ENCODE data around the gene GMDS. TPM values are rescaled to one million over a fixed set of nuclear protein-coding genes. Genes with fewer than 3 reads are reported as not detected.

GMDS gene
- total RNA-seq, 1 experiment from 2014 or later, result 35.0 TPM

DNA sequence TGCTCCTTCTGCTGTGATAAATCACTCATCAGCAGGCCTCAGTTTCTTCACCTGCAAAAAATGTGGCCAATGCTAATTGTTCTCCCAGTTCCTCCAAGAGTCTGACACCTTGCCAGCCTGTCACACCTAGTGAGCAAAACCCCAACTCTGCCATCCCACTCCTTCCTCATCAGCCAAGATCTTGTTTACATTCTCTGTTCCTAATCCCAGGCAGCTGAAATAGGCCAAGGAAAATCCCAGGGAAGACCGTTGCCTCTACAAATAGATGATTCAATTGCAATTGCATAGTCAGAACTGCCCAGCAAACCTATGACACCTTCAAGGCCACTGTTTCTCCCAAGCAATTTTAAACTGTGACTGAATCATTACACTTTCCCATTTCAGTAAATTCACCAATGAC lies 78.7 kb downstream of the GMDS start (continued):
- TF ChIP-seq, protein P1, sequence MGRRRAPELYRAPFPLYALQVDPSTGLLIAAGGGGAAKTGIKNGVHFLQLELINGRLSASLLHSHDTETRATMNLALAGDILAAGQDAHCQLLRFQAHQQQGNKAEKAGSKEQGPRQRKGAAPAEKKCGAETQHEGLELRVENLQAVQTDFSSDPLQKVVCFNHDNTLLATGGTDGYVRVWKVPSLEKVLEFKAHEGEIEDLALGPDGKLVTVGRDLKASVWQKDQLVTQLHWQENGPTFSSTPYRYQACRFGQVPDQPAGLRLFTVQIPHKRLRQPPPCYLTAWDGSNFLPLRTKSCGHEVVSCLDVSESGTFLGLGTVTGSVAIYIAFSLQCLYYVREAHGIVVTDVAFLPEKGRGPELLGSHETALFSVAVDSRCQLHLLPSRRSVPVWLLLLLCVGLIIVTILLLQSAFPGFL (CRISPR knock-in tag; IDR thresholded peaks at IDR 0.05; ENCODE audit: borderline replicate concordance), result no peak
- no peak for TF ChIP-seq NFATC4 (CRISPR knock-in tag; IDR thresholded peaks at IDR 0.05)
- TF ChIP-seq, protein P2, sequence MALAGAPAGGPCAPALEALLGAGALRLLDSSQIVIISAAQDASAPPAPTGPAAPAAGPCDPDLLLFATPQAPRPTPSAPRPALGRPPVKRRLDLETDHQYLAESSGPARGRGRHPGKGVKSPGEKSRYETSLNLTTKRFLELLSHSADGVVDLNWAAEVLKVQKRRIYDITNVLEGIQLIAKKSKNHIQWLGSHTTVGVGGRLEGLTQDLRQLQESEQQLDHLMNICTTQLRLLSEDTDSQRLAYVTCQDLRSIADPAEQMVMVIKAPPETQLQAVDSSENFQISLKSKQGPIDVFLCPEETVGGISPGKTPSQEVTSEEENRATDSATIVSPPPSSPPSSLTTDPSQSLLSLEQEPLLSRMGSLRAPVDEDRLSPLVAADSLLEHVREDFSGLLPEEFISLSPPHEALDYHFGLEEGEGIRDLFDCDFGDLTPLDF (CRISPR knock-in tag; IDR thresholded peaks at IDR 0.05), result no peak
- TF ChIP-seq, protein P3, sequence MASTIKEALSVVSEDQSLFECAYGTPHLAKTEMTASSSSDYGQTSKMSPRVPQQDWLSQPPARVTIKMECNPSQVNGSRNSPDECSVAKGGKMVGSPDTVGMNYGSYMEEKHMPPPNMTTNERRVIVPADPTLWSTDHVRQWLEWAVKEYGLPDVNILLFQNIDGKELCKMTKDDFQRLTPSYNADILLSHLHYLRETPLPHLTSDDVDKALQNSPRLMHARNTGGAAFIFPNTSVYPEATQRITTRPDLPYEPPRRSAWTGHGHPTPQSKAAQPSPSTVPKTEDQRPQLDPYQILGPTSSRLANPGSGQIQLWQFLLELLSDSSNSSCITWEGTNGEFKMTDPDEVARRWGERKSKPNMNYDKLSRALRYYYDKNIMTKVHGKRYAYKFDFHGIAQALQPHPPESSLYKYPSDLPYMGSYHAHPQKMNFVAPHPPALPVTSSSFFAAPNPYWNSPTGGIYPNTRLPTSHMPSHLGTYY (CRISPR knock-in tag; IDR thresholded peaks at IDR 0.05), result no peak
- TF ChIP-seq, protein P4, sequence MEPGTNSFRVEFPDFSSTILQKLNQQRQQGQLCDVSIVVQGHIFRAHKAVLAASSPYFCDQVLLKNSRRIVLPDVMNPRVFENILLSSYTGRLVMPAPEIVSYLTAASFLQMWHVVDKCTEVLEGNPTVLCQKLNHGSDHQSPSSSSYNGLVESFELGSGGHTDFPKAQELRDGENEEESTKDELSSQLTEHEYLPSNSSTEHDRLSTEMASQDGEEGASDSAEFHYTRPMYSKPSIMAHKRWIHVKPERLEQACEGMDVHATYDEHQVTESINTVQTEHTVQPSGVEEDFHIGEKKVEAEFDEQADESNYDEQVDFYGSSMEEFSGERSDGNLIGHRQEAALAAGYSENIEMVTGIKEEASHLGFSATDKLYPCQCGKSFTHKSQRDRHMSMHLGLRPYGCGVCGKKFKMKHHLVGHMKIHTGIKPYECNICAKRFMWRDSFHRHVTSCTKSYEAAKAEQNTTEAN (CRISPR knock-in tag; IDR thresholded peaks at IDR 0.05), result no peak
- TF ChIP-seq RELA (CRISPR knock-in tag; IDR thresholded peaks at IDR 0.05; ENCODE audit: borderline replicate concordance), result no peak

DNA sequence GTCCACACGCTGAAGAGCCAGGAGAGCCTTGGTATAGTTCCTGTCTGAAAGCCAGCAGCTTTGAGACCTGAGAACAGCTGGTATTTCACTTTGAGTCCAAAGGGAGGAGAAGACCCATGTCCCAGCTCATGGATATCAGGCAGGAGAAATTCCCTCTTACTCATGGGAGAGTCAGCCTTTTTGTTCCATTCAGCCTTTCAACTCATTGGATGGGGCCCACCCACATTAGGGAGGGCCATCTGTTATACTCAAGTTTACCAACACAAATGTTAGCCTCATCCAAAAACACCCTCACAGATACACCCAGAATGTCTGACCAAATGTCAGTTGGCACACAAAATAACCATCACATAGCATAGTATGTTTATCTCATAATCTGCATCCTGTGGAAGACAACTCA lies 80.1 kb downstream of the GMDS start:
- no peak overlapping the region for H3K27ac Mint-ChIP-seq
- no peak for TF ChIP-seq KAT7 (CRISPR knock-in tag; IDR thresholded peaks at IDR 0.05; ENCODE audit: borderline replicate concordance)
- peaks cover 27% of the 10 kb centered on the region for H3K4me1 Mint-ChIP-seq
- CTCF ChIA-PET, result interaction anchor here (1.2 kb wide), 1 partner anchor 44 kb away, joined by 3 read pairs; no protein-coding TSS in a partner anchor
- POLR2A ChIA-PET, result no interaction called here
- H3K9me3 Mint-ChIP-seq, result peaks cover 12% of the 10 kb centered on the region; the same call in 1 of the 2 replicates
- H3K4me3 Mint-ChIP-seq, result no peak overlapping the region
- ATAC-seq, result no peak
- no peak for DNase-seq (ENCODE audit: low spot score)
- H3K27me3 Mint-ChIP-seq (ENCODE audit: low read depth), result no peaks in the 10 kb centered on the region
- peaks cover 10% of the 10 kb centered on the region for H3K36me3 Mint-ChIP-seq

DNA sequence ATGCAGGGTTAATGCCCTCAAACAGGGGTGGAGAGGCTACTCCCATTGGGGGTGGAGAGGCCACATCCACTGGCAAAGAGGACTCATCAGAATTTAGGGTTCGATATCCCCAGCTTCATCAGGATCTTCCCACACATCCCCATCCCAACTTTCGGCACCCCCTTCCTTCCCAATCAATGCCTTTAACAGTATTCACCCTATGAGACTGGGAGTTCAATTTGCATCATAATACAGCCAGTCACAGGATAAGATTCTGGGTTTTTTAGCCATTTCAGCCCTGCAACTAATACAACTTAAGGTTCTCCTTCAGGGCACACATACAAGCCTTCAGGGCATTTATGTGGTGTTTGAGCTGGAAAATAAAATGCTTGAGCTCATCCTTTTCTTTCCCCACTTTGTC lies 80.9 kb downstream of the GMDS start:
- DNase-seq (ENCODE audit: low spot score) (no peak), ATAC-seq (peak; percentile 77)
- Mint-ChIP-seq H3K4me3 (no peak overlapping the region), H3K36me3 (peaks cover 10% of the 10 kb centered on the region), H3K4me1 (peaks cover 27% of the 10 kb centered on the region), H3K27me3 (ENCODE audit: low read depth) (no peaks in the 10 kb centered on the region), H3K9me3 (peaks cover 12% of the 10 kb centered on the region; the same call in 1 of the 2 replicates), H3K27ac (no peak overlapping the region)
- CTCF ChIA-PET, result interaction anchor here (1.2 kb wide), 1 partner anchor 44 kb away, joined by 3 read pairs; no protein-coding TSS in a partner anchor
- POLR2A ChIA-PET, result no interaction called here
- TF ChIP-seq FOXK1 (CRISPR knock-in tag; IDR thresholded peaks at IDR 0.05) (no peak), ZNF263 (CRISPR knock-in tag; IDR thresholded peaks at IDR 0.05; ENCODE audit: low read depth) (no peak), ETV6 (CRISPR knock-in tag; IDR thresholded peaks at IDR 0.05) (no peak)
- TF ChIP-seq, protein P5, sequence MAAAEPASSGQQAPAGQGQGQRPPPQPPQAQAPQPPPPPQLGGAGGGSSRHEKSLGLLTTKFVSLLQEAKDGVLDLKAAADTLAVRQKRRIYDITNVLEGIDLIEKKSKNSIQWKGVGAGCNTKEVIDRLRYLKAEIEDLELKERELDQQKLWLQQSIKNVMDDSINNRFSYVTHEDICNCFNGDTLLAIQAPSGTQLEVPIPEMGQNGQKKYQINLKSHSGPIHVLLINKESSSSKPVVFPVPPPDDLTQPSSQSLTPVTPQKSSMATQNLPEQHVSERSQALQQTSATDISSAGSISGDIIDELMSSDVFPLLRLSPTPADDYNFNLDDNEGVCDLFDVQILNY (CRISPR knock-in tag; IDR thresholded peaks at IDR 0.05), result no peak
- TF ChIP-seq, protein P6, sequence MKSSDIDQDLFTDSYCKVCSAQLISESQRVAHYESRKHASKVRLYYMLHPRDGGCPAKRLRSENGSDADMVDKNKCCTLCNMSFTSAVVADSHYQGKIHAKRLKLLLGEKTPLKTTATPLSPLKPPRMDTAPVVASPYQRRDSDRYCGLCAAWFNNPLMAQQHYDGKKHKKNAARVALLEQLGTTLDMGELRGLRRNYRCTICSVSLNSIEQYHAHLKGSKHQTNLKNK (CRISPR knock-in tag; IDR thresholded peaks at IDR 0.05), result no peak
- TF ChIP-seq, protein P7, sequence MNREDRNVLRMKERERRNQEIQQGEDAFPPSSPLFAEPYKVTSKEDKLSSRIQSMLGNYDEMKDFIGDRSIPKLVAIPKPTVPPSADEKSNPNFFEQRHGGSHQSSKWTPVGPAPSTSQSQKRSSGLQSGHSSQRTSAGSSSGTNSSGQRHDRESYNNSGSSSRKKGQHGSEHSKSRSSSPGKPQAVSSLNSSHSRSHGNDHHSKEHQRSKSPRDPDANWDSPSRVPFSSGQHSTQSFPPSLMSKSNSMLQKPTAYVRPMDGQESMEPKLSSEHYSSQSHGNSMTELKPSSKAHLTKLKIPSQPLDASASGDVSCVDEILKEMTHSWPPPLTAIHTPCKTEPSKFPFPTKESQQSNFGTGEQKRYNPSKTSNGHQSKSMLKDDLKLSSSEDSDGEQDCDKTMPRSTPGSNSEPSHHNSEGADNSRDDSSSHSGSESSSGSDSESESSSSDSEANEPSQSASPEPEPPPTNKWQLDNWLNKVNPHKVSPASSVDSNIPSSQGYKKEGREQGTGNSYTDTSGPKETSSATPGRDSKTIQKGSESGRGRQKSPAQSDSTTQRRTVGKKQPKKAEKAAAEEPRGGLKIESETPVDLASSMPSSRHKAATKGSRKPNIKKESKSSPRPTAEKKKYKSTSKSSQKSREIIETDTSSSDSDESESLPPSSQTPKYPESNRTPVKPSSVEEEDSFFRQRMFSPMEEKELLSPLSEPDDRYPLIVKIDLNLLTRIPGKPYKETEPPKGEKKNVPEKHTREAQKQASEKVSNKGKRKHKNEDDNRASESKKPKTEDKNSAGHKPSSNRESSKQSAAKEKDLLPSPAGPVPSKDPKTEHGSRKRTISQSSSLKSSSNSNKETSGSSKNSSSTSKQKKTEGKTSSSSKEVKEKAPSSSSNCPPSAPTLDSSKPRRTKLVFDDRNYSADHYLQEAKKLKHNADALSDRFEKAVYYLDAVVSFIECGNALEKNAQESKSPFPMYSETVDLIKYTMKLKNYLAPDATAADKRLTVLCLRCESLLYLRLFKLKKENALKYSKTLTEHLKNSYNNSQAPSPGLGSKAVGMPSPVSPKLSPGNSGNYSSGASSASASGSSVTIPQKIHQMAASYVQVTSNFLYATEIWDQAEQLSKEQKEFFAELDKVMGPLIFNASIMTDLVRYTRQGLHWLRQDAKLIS (CRISPR knock-in tag; IDR thresholded peaks at IDR 0.05; ENCODE audit: borderline replicate concordance), result no peak
- TF ChIP-seq, protein P8, sequence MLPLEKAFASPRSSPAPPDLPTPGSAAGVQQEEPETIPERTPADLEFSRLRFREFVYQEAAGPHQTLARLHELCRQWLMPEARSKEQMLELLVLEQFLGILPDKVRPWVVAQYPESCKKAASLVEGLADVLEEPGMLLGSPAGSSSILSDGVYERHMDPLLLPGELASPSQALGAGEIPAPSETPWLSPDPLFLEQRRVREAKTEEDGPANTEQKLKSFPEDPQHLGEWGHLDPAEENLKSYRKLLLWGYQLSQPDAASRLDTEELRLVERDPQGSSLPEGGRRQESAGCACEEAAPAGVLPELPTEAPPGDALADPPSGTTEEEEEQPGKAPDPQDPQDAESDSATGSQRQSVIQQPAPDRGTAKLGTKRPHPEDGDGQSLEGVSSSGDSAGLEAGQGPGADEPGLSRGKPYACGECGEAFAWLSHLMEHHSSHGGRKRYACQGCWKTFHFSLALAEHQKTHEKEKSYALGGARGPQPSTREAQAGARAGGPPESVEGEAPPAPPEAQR (CRISPR knock-in tag; IDR thresholded peaks at IDR 0.05), result no peak
- TF ChIP-seq, protein P9, sequence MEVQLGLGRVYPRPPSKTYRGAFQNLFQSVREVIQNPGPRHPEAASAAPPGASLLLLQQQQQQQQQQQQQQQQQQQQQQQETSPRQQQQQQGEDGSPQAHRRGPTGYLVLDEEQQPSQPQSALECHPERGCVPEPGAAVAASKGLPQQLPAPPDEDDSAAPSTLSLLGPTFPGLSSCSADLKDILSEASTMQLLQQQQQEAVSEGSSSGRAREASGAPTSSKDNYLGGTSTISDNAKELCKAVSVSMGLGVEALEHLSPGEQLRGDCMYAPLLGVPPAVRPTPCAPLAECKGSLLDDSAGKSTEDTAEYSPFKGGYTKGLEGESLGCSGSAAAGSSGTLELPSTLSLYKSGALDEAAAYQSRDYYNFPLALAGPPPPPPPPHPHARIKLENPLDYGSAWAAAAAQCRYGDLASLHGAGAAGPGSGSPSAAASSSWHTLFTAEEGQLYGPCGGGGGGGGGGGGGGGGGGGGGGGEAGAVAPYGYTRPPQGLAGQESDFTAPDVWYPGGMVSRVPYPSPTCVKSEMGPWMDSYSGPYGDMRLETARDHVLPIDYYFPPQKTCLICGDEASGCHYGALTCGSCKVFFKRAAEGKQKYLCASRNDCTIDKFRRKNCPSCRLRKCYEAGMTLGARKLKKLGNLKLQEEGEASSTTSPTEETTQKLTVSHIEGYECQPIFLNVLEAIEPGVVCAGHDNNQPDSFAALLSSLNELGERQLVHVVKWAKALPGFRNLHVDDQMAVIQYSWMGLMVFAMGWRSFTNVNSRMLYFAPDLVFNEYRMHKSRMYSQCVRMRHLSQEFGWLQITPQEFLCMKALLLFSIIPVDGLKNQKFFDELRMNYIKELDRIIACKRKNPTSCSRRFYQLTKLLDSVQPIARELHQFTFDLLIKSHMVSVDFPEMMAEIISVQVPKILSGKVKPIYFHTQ (CRISPR knock-in tag; IDR thresholded peaks at IDR 0.05), result no peak
- TF ChIP-seq, protein P1 (CRISPR knock-in tag; IDR thresholded peaks at IDR 0.05; ENCODE audit: borderline replicate concordance), result no peak

Data from WTC11 (cell line).